ENCODE data around the gene QRFPR.

Gene QRFPR

DNA sequence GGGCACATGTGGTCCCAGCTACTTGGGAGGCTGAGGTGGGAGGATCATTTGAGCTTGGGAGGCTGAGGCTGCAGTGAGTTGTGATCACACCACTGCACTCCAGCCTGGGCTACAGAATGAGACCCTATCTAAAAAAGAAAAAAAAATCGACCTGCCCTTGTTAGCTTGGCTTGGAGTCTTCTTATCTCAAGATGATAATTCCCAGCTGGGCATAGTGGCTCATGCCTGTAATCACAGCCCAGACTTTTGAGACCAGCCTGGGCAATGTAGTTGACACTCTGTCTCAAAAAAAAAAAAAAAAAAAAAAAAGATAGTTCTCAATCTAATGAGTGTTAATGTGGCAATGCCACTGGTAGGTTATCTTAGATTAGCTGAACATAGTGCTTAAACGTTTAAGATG is 41.0 kb downstream of the QRFPR start:
- no peaks in the 10 kb centered on the region for H3K27me3 ChIP-seq
- intact Hi-C loops (cut with DNase I; ENCODE audit: low total_unique reads): no loop called here
- no peak overlapping the region for H3K4me3 ChIP-seq

DNA sequence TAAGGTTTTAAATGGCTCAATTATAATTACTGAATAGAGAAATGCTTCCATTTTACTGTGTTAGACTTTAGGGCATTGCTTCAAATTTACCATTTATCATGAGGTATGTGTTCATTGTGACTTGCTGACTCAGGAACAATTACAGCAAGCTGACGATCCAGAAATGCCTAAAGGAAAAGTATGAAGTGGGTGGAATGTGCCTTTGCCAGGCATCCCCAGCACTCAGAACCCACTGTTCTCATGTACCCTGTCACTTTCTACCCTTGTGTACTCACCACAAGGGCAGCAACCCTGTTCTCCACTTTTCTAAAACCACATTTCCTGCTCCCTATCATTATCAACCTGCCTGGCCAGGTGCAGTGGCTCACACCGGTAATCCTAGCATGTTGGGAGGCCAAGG is 41.5 kb downstream of the QRFPR start:
- H3K4me3 ChIP-seq: no peak overlapping the region
- no peaks in the 10 kb centered on the region for H3K9me3 ChIP-seq
- no peak for TF ChIP-seq CTCF (IDR thresholded peaks at IDR 0.05)
- no peaks in the 10 kb centered on the region for H3K36me3 ChIP-seq
- no peak for DNase-seq
- intact Hi-C loops (cut with DNase I; ENCODE audit: low total_unique reads): no loop called here
- H3K27me3 ChIP-seq: no peaks in the 10 kb centered on the region
- no peaks in the 10 kb centered on the region for H3K4me1 ChIP-seq
- H3K27ac ChIP-seq: no peak overlapping the region

More for the DNA sequence above, 41.0 kb downstream of the QRFPR start:
- Histone ChIP-seq H3K4me1 (no peaks in the 10 kb centered on the region), H3K27ac (no peak overlapping the region), H3K9me3 (no peaks in the 10 kb centered on the region), H3K36me3 (no peaks in the 10 kb centered on the region)
- no peak for TF ChIP-seq CTCF (IDR thresholded peaks at IDR 0.05)
- DNase-seq: no peak

DNA sequence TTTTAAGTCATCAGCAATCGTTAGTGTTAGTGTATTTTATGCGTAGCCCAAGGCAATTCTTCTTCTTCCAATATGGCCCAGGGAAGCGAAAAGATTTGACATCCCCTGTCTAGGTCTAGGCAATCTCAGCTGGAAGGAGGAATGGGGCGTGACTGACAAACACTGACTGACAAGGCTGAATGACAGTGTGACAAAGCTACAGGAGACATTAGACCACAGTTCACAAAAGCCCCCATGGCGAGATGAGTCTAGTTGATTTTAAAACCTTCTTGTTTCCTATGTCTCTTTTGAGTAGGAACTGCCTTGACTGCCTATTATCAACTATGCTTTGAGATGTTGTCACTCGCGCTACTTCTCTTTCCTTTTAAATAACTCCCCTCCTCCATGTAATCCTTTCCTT is 42.3 kb downstream of the QRFPR start:
- intact Hi-C loops (cut with DNase I; ENCODE audit: low total_unique reads): no loop called here
- no peak for DNase-seq
- no peak for TF ChIP-seq CTCF (IDR thresholded peaks at IDR 0.05)

GRCh38 chr4:121336706-121337105 is 44.1 kb downstream of the QRFPR start:
- Histone ChIP-seq H3K27ac (no peak overlapping the region), H3K4me3 (no peak overlapping the region), H3K27me3 (no peaks in the 10 kb centered on the region), H3K9me3 (no peaks in the 10 kb centered on the region), H3K36me3 (no peaks in the 10 kb centered on the region), H3K4me1 (no peaks in the 10 kb centered on the region)
- intact Hi-C loops (cut with DNase I; ENCODE audit: low total_unique reads): no loop called here
- no peak for TF ChIP-seq CTCF (IDR thresholded peaks at IDR 0.05)
- no peak for DNase-seq

More for the DNA sequence above, 42.3 kb downstream of the QRFPR start:
- Histone ChIP-seq H3K4me1 (no peaks in the 10 kb centered on the region), H3K27ac (no peak overlapping the region), H3K4me3 (no peak overlapping the region), H3K27me3 (no peaks in the 10 kb centered on the region), H3K9me3 (no peaks in the 10 kb centered on the region), H3K36me3 (no peaks in the 10 kb centered on the region)

DNA sequence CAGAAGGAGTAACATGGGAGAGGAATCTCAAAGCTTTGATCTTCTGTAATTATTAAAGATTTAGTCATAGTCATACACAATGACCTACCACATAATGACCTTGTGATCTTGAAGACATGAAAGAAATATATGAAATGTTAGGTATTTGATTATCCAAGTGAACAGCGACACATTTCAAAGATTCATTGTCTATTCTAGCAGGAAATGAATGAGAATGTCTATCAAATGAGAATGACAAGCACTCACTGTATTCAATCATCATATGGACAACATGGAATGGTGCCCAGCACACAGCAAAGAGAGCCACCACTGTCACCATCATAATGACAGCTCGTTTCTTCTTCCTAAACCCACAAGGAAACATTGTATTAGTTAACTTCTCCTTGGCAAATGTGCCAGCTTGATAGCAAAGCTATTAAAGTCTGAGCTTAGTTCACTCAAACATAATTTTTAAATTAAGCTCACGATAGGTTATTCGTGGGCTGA is 50.6 kb downstream of the QRFPR start:
- Histone ChIP-seq H3K27ac (no peak overlapping the region), H3K4me1 (no peaks in the 10 kb centered on the region), H3K27me3 (no peaks in the 10 kb centered on the region), H3K9me3 (no peaks in the 10 kb centered on the region), H3K36me3 (no peaks in the 10 kb centered on the region), H3K4me3 (no peak overlapping the region)
- TF ChIP-seq CTCF (IDR thresholded peaks at IDR 0.05): no peak
- intact Hi-C loops (cut with DNase I; ENCODE audit: low total_unique reads): no loop called here
- DNase-seq: no peak

- Histone ChIP-seq H3K27ac (no peak overlapping the region), H3K4me3 (no peak overlapping the region), H3K27me3 (no peaks in the 10 kb centered on the region), H3K9me3 (no peaks in the 10 kb centered on the region), H3K36me3 (no peaks in the 10 kb centered on the region), H3K4me1 (no peaks in the 10 kb centered on the region)
- DNase-seq: no peak
- TF ChIP-seq CTCF (IDR thresholded peaks at IDR 0.05): no peak
- intact Hi-C loops (cut with DNase I; ENCODE audit: low total_unique reads): no loop called here
Measured at GRCh38 chr4:121326597-121326996, 54.2 kb downstream of the QRFPR start.

Measured in tibial artery (tissue), 4 donors.